DND-41 (cell line): ENCODE data around the gene ESAM.

Experiments
- EZH2 ChIP-seq: IDR thresholded peaks from 3 replicates; pipeline ENCODE4 v1.6.1; 2012; ENCODE audit warnings: borderline replicate concordance, low read depth, mild to moderate bottlenecking, moderate library complexity, low read length, inconsistent platforms; ENCODE audit not compliant: severe bottlenecking
- TF ChIP-seq, protein P1 (sequence below): IDR thresholded peaks from 2 replicates; pipeline ENCODE4 v1.5.1; 2012; ENCODE audit warnings: borderline replicate concordance, low read length, moderate library complexity, mild to moderate bottlenecking; ENCODE audit not compliant: poor library complexity, severe bottlenecking; ENCODE audit errors: extremely low read depth

DNA sequence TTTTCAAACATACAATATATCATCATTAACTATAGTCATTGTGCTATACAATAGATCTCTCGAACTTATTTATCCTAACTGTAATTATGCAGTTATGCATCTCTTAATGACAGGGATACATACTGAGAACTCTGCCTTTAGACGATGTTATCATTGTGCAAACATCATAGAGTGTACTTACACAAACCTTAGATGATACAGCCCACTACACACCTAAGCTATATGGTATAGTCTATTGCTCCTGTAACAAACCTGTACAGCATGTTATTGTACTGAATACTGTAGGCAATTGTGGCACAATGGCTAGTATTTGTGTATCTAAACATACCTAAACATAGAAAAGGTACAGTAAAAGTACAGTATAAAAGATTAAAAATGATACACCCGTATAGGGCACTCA lies 49.7 kb downstream of the ESAM start:
- TF ChIP-seq, protein P1, sequence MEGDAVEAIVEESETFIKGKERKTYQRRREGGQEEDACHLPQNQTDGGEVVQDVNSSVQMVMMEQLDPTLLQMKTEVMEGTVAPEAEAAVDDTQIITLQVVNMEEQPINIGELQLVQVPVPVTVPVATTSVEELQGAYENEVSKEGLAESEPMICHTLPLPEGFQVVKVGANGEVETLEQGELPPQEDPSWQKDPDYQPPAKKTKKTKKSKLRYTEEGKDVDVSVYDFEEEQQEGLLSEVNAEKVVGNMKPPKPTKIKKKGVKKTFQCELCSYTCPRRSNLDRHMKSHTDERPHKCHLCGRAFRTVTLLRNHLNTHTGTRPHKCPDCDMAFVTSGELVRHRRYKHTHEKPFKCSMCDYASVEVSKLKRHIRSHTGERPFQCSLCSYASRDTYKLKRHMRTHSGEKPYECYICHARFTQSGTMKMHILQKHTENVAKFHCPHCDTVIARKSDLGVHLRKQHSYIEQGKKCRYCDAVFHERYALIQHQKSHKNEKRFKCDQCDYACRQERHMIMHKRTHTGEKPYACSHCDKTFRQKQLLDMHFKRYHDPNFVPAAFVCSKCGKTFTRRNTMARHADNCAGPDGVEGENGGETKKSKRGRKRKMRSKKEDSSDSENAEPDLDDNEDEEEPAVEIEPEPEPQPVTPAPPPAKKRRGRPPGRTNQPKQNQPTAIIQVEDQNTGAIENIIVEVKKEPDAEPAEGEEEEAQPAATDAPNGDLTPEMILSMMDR: no peak
- no peak for TF ChIP-seq EZH2
